ENCODE data around the gene UBALD1. TPM values are rescaled to one million over a fixed set of nuclear protein-coding genes. Genes with fewer than 3 reads are reported as not detected.
"Not testable (repeated sequence)": the region's sequence is repeated elsewhere in the genome, so short reads cannot be mapped to it uniquely, and the experiment has no call there.

UBALD1 gene
- total and polyA plus RNA-seq, 12 donors, result 14.7 to 39.4 (median 20.4) TPM

- Histone ChIP-seq H3K4me3 (no peak overlapping the region), H3K9me3 (no peaks in the 10 kb centered on the region), H3K27ac (no peak overlapping the region), H3K27me3 (no peaks in the 10 kb centered on the region), H3K36me3 (no peaks in the 10 kb centered on the region), H3K4me1 (no peaks in the 10 kb centered on the region)
- WGBS, 2 donors, result 97 to 98% methylated on average over 15 of the region's 15 CpGs
- DNase-seq, result no peak
- no peak for ATAC-seq
- TF ChIP-seq CTCF (IDR thresholded peaks at IDR 0.05), result no peak
- intact Hi-C loops (cut with DNase I), result no loop called here
Observed at GRCh38 chr16:4576008-4576407, 38.7 kb downstream of the UBALD1 start.

DNA sequence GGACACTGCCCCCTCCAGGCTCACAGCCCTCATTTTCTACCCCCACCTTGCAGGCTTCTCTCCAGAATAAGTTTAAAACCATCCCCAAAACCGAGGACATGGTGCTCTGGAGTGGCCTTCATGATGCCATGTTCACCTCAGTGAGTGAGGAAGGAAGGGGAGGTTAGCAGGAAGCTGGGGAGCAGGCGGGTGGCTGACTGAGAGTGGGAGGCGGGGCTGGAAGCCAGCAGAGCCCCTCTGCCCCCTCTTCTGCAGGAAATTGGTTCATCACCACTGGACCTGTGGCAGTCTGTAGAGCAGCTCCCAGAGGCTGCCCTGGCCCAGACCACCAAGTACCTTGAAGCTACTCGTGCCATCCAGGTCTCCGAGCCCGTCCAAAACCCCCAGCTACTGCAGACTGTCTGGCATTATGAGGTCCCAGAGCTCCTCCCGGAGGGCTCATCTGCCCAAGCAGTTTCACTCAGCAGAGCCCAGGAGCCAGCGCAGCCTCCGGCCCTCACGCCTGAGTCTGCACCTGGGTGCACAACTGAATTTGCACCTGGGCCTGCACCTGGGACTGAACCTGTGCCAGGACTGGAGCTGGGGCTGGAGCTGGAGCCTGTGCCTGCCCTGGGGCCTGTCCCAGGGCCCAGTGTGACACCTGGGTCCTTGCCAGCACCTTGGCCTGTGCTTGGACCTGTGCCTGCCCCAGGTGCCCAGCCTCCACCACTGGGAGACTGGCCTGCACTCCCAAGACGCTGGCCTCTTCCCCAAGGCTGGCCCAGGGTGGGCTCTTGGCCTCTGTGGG is 39.6 kb downstream of the UBALD1 start:
- Histone ChIP-seq H3K27me3 (no peaks in the 10 kb centered on the region), H3K4me3 (no peak overlapping the region), H3K9me3 (no peaks in the 10 kb centered on the region), H3K27ac (no peak overlapping the region), H3K36me3 (no peaks in the 10 kb centered on the region), H3K4me1 (no peaks in the 10 kb centered on the region)
- ATAC-seq (peak in 2 of 8 donors; percentile 21 to 32), DNase-seq (no peak)
- intact Hi-C loops (cut with DNase I), result no loop called here
- no peak for TF ChIP-seq CTCF (IDR thresholded peaks at IDR 0.05)
- 69 to 82% methylated on average over 11 of the region's 11 CpGs for WGBS, 2 donors

GRCh38 chr16:4573926-4574325 is 40.8 kb downstream of the UBALD1 start:
- H3K4me1 ChIP-seq; DNase-seq; intact Hi-C loops (cut with DNase I); H3K9me3 ChIP-seq; H3K27me3 ChIP-seq; ATAC-seq; H3K36me3 ChIP-seq; H3K4me3 ChIP-seq; H3K27ac ChIP-seq: not testable (repeated sequence)
- WGBS, 2 donors, result 82 to 88% methylated on average over 7 of the region's 7 CpGs

DNA sequence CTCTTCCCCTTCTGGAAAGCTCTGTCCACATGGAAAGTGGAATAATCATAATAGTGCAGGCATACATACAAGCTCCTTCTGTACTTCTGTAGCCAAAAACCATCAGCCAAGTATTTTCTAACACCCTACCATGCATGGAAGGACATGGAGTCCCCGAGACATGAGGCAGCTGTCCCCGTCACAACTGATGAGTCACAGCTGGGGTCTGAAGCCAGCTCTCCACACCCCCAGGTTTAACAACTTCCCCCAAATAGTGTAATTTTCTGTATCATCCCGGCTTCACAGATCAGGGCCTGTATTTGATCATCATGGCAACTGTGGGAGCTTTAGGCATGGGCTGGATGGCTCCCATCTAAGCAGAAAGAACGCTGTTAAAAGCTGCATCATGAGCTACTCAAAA is 42.0 kb downstream of the UBALD1 start:
- peak in 7 of 8 donors; percentile 21 to 80 (median 46) for ATAC-seq
- H3K4me3 ChIP-seq, result no peak overlapping the region
- H3K4me1 ChIP-seq, result no peaks in the 10 kb centered on the region
- H3K27me3 ChIP-seq, result no peaks in the 10 kb centered on the region
- TF ChIP-seq CTCF (IDR thresholded peaks at IDR 0.05), result no peak
- WGBS, 2 donors, result 50 to 65% methylated on average over 4 of the region's 4 CpGs
- no peaks in the 10 kb centered on the region for H3K36me3 ChIP-seq
- H3K9me3 ChIP-seq, result no peaks in the 10 kb centered on the region
- intact Hi-C loops (cut with DNase I), result no loop called here
- DNase-seq, result no peak
- H3K27ac ChIP-seq, result no peak overlapping the region

- Histone ChIP-seq H3K27me3 (no peaks in the 10 kb centered on the region), H3K4me3 (no peak overlapping the region), H3K36me3 (no peaks in the 10 kb centered on the region), H3K9me3 (no peaks in the 10 kb centered on the region), H3K27ac (no peak overlapping the region), H3K4me1 (no peaks in the 10 kb centered on the region)
- no peak for TF ChIP-seq CTCF (IDR thresholded peaks at IDR 0.05)
- intact Hi-C loops (cut with DNase I), result no loop called here
- DNase-seq, result no peak
- ATAC-seq, result no peak
- 78 to 79% methylated on average over 15 of the region's 15 CpGs for WGBS, 2 donors
Observed at GRCh38 chr16:4570688-4571321, 43.9 kb downstream of the UBALD1 start.
